HepG2 (cell line): ENCODE data around the gene SCT. TPM values are rescaled to one million over a fixed set of nuclear protein-coding genes. Genes with fewer than 3 reads are reported as not detected.

Source experiments
- ATAC-seq: fragments of 200-7000 bp; cut with Tn5 transposase; 3 replicates; pipeline ENCODE4 v1.9.1; 2020; ENCODE audit warnings: mild to moderate bottlenecking, moderate library complexity
- BruUV-seq: library from RNA; stranded (reverse); fragments of 400-500 nt; replicated peaks from 2 replicates; lab custom pipeline; 2021; lab: Mats Ljungman, UMichigan
- CTCF ChIA-PET: fragments of 300-600 bp; formaldehyde crosslinking; extraction: SDS; loops from one replicate; lab custom pipeline; 2021; ENCODE audit warnings: low total read pairs, inconsistent platforms, low intra/inter-chr PET ratio; lab: Yijun Ruan, JAX
- POLR2A ChIA-PET: fragments of 350-600 bp; sonication (Branson Sonifier 250); formaldehyde crosslinking; loops from one replicate; lab custom pipeline; 2020; ENCODE audit warnings: antibody characterized with exemption, inconsistent platforms; lab: Yijun Ruan, JAX
- DNase-seq: peaks from one replicate; pipeline ENCODE4 v3.0.0-alpha.2; 2015; ENCODE audit warnings: low spot score
- FAIRE-seq: peaks from 3 replicates; lab custom pipeline; 2011; peaks lifted over from hg19 to GRCh38; lab: Jason Lieb, UNC
- H2AFZ ChIP-seq: one replicate; pipeline ENCODE4 v1.6.1; 2011; ENCODE audit warnings: low read length, inconsistent platforms
- H3K27ac ChIP-seq: fragments of 300-600 bp; 3 replicates; pipeline ENCODE4 v1.8.0; 2011; ENCODE audit warnings: mixed run types, mild to moderate bottlenecking, mixed read lengths, low read length, inconsistent platforms; ENCODE audit not compliant: insufficient read depth; ENCODE audit errors: extremely low read length
- H3K27me3 ChIP-seq, 2 experiments: fragments of 200-600 bp in 1 of 2; 2 replicates in 1 of 2; 3 replicates in 1 of 2; pipeline versions ENCODE4 v1.6.0 to v1.8.0; 2011; ENCODE audit warnings: low read length in 2 of 2, mild to moderate bottlenecking in 2 of 2, moderate library complexity in 2 of 2, inconsistent platforms in 1 of 2; ENCODE audit not compliant: insufficient read depth in 2 of 2, control insufficient read depth in 1 of 2
- H3K36me3 ChIP-seq, 2 experiments: fragments of 200-600 bp in 1 of 2; replicated peaks in 1 of 2; 2 replicates in 1 of 2; 3 replicates in 1 of 2; pipeline versions ENCODE4 v1.5.1 to v1.8.0; 2011; ENCODE audit warnings: low read length in 2 of 2, inconsistent platforms in 1 of 2; ENCODE audit not compliant: insufficient read depth in 2 of 2, control insufficient read depth in 1 of 2
- H3K4me1 ChIP-seq: 2 replicates; pipeline ENCODE4 v1.5.1; 2012; ENCODE audit warnings: low read length, inconsistent platforms; ENCODE audit not compliant: insufficient read depth
- H3K4me2 ChIP-seq: 2 replicates; pipeline ENCODE4 v1.6.0; 2011; ENCODE audit warnings: low read depth, low read length, inconsistent platforms
- H3K4me3 ChIP-seq, 3 experiments: fragments of 200-600 bp in 1 of 3; sonication (generic), shearing (Covaris generic) in 1 of 3; replicated peaks in 1 of 3; 2 replicates each; pipeline ENCODE4 v1.5.1; 2011 to 2016; ENCODE audit warnings: low read length in 3 of 3, inconsistent platforms in 2 of 3, low read depth in 2 of 3, mild to moderate bottlenecking in 2 of 3, control low read depth in 1 of 3, mixed read lengths in 1 of 3; ENCODE audit not compliant: insufficient read depth in 1 of 3
- H3K79me2 ChIP-seq: one replicate; pipeline ENCODE4 v1.6.1; 2011; ENCODE audit warnings: low read length, inconsistent platforms; ENCODE audit not compliant: insufficient read depth
- H3K9ac ChIP-seq: 2 replicates; pipeline ENCODE4 v1.6.0; 2011; ENCODE audit warnings: mild to moderate bottlenecking, low read depth, low read length, inconsistent platforms; ENCODE audit not compliant: insufficient read depth
- H3K9me3 ChIP-seq: 2 replicates; pipeline ENCODE4 v1.5.1; 2012; ENCODE audit warnings: mild to moderate bottlenecking, low read length
- H4K20me1 ChIP-seq: 2 replicates; pipeline ENCODE4 v1.6.0; 2011; ENCODE audit warnings: inconsistent platforms, mild to moderate bottlenecking, low read length, moderate library complexity; ENCODE audit not compliant: insufficient read depth
- ELF3 ChIP-seq: IDR thresholded peaks from 2 replicates; pipeline ENCODE4 v1.6.1; 2016; ENCODE audit warnings: missing genetic modification reagents, missing compliant biosample characterization
- HIVEP1 ChIP-seq: sonication (generic); formaldehyde crosslinking; IDR thresholded peaks from 2 replicates; pipeline ENCODE4 v1.4.0; 2020; ENCODE audit warnings: mild to moderate bottlenecking, missing genetic modification reagents
- HNRNPK ChIP-seq: fragments of 200-400 bp; formaldehyde crosslinking; IDR thresholded peaks from 2 replicates; pipeline ENCODE4 v1.6.1; 2018; ENCODE audit warnings: low read length, low read depth, moderate library complexity, mild to moderate bottlenecking; ENCODE audit not compliant: poor library complexity, severe bottlenecking
- MATR3 ChIP-seq: sonication (generic); formaldehyde crosslinking; IDR thresholded peaks from 2 replicates; pipeline ENCODE4 v1.4.0; 2020; ENCODE audit warnings: missing genetic modification reagents
- NAIF1 ChIP-seq: sonication (generic); formaldehyde crosslinking; IDR thresholded peaks from 2 replicates; pipeline ENCODE4 v1.5.0; 2020; ENCODE audit warnings: mild to moderate bottlenecking, missing genetic modification reagents, borderline replicate concordance
- REXO4 ChIP-seq: sonication (generic); formaldehyde crosslinking; IDR thresholded peaks from 2 replicates; pipeline ENCODE4 v1.8.0; 2022; ENCODE audit warnings: missing genetic modification reagents, mild to moderate bottlenecking, borderline replicate concordance
- ZBTB7A ChIP-seq: sonication (generic); formaldehyde crosslinking; IDR thresholded peaks from 2 replicates; pipeline ENCODE4 v1.8.0; 2022; ENCODE audit warnings: mild to moderate bottlenecking, missing genetic modification reagents
- ZNF451 ChIP-seq: sonication (generic); formaldehyde crosslinking; IDR thresholded peaks from 2 replicates; pipeline ENCODE4 v1.5.0; 2020; ENCODE audit warnings: mild to moderate bottlenecking, missing genetic modification reagents
- ZNF660 ChIP-seq: sonication (generic); formaldehyde crosslinking; IDR thresholded peaks from 2 replicates; pipeline ENCODE4 v1.5.1; 2020; ENCODE audit warnings: mild to moderate bottlenecking, low read depth, missing genetic modification reagents, borderline replicate concordance
- ZNF740 ChIP-seq: sonication (generic); formaldehyde crosslinking; IDR thresholded peaks from 2 replicates; pipeline ENCODE4 v1.4.0; 2020; ENCODE audit warnings: missing genetic modification reagents
- WGBS: methylation state at CpG from one replicate; pipeline ENCODE4 v1.1.6; 2017; ENCODE audit warnings: low lambda C conversion rate; 5-methylcytosine and 5-hydroxymethylcytosine counted together
- in situ Hi-C: cut with HindIII; loops from 2 replicates; pipeline ENCODE4 v1.10.0; 2017; ENCODE audit warnings: low pct_unique_long_range_greater_than_20kb; ENCODE audit not compliant: extremely low pct_ligation_motif_present
- intact Hi-C: fragments of 100-400 bp; cut with micrococcal nuclease; formaldehyde crosslinking; loops from one replicate; pipeline ENCODE4 v1.10.0; 2022; ENCODE audit not compliant: unreplicated experiment
- polyA plus RNA-seq, 8 experiments: library from polyadenylated mRNA; depleted of rRNA in 3 of 8; stranded (reverse) in 7 of 8; unstranded in 1 of 8; fragments of >200 nt; fragmentation: Illumina TruSeq in 4 of 8; extraction: Trizol in 4 of 8; gene quantifications; 2 replicates each; pipeline versions ENCODE4 v1.2.1 to v1.2.3, GENCODE V29; 2011 to 2016; ENCODE audit warnings: low read depth in 4 of 8, missing spikeins in 1 of 8, mixed read lengths in 1 of 8; ENCODE audit not compliant: insufficient read depth in 1 of 8
- total RNA-seq, 5 experiments: library from RNA; depleted of rRNA; stranded (reverse); fragments of >200 nt; fragmentation: Illumina TruSeq; extraction: Trizol; gene quantifications; 2 replicates each; pipeline ENCODE4 v1.2.3, GENCODE V29; 2016; ENCODE audit warnings: low read depth in 1 of 5
- TF ChIP-seq, protein P1 (sequence below): IDR thresholded peaks from 2 replicates; pipeline ENCODE4 v1.6.1; 2012; ENCODE audit warnings: low read depth, low read length, improper control_type of control experiment

SCT gene
- total and polyA plus RNA-seq, 2 of the 13 experiments (the other 11 are each of a cell fraction or from before 2014, with no cell fraction given): not detected

DNA sequence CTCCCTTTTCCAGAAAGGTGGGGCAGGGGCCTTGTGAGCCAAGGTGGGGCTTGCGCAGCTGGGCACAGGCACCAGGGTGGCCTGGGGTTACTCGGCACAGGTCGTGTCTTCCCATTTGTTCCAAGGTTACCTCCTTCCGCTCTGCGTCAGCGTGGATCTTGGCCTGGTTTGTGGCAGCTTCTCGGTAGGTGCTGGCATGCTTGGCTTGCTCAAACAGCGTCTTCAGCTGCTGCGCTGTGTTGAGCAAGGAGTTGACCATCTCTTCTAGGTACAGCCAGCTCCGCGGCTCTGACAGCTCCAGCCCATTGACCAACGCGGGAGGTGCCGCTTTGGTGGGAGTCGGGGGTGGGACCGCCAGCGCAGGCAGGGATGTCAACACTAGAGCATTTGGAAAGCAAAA is 47.4 kb upstream of the SCT start:
- ATAC-seq (no peak), FAIRE-seq (no peak), DNase-seq (no peak)
- in situ Hi-C loops: no loop called here
- TF ChIP-seq MATR3: no peak
- TF ChIP-seq, protein P1, sequence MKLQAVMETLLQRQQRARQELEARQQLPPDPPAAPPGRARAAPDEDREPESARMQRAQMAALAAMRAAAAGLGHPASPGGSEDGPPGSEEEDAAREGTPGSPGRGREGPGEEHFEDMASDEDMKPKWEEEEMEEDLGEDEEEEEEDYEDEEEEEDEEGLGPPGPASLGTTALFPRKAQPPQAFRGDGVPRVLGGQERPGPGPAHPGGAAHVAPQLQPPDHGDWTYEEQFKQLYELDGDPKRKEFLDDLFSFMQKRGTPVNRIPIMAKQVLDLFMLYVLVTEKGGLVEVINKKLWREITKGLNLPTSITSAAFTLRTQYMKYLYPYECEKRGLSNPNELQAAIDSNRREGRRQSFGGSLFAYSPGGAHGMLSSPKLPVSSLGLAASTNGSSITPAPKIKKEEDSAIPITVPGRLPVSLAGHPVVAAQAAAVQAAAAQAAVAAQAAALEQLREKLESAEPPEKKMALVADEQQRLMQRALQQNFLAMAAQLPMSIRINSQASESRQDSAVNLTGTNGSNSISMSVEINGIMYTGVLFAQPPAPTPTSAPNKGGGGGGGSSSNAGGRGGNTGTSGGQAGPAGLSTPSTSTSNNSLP: no peak
- no peak for TF ChIP-seq ZNF740 (CRISPR knock-in tag)
- TF ChIP-seq REXO4: no peak
- no peak for TF ChIP-seq ZNF451
- TF ChIP-seq HNRNPK: no peak
- no peak for TF ChIP-seq ZNF660 (CRISPR knock-in tag)
- TF ChIP-seq ELF3 (CRISPR knock-in tag): no peak
- no peak for TF ChIP-seq ZBTB7A (CRISPR knock-in tag)
- no peak for TF ChIP-seq HIVEP1 (CRISPR knock-in tag)
- no peak for TF ChIP-seq NAIF1
- no TSS peak for BruUV-seq
- ChIA-PET CTCF (no interaction called here), POLR2A (interaction anchor here (2.6 kb wide), 1 partner anchor 21 kb away, joined by 6 read pairs; the partner anchor contains the start of genes DEAF1 and TMEM80)
- Histone ChIP-seq H3K9ac (no peak overlapping the region), H2AFZ (no peak overlapping the region), H4K20me1 (no peaks in the 10 kb centered on the region), H3K4me3 (no peak overlapping the region), H3K36me3 (peaks cover 17 to 34% of the 10 kb centered on the region in 2 experiments; a peak in 4 of 5 replicates), H3K79me2 (no peaks in the 10 kb centered on the region), H3K4me1 (no peaks in the 10 kb centered on the region), H3K9me3 (no peaks in the 10 kb centered on the region), H3K27me3 (no peaks in the 10 kb centered on the region), H3K27ac (no peak overlapping the region), H3K4me2 (no peak overlapping the region)
- intact Hi-C loops: no loop called here
- 93% methylated on average over 15 of the region's 17 CpGs for WGBS
